ENCODE measurements around the gene HSPB7. TPM values are rescaled to one million over a fixed set of nuclear protein-coding genes. Genes with fewer than 3 reads are reported as not detected.
A peak's percentile ranks its signal among the peaks of the same experiment; 100 is the strongest.
"Not testable (repeated sequence)": the region's sequence is repeated elsewhere in the genome, so short reads cannot be mapped to it uniquely, and the experiment has no call there.

The HSPB7 gene
- total RNA-seq, 1 experiment from 2014 or later, result not detected

DNA sequence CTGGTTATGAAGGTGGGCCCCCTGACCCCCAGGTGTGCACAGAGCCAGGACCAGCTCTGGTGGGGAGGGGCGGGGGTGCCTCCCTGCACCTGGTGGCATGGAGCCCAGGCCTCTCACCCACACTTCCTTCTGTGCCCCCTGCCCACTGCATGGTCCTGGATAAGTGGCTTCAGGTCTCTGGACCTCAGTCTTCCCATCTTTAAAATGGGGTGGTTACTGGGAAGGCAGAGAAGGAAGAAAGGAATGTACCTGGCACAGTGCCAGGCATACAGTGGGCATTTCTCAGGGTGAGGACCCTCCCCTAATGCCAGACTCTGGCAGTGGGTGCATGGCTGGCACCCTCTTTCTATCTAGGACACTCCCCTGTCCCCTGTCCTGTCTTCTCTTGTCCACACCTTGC is 11.4 kb upstream of the HSPB7 start:
- intact Hi-C loops (cut with micrococcal nuclease; ENCODE audit: unreplicated experiment), result no loop called here
- H3K27ac Mint-ChIP-seq (ENCODE audit: unreplicated experiment), result no peak overlapping the region
- DNase-seq, result no peak
- TF ChIP-seq, protein P1, sequence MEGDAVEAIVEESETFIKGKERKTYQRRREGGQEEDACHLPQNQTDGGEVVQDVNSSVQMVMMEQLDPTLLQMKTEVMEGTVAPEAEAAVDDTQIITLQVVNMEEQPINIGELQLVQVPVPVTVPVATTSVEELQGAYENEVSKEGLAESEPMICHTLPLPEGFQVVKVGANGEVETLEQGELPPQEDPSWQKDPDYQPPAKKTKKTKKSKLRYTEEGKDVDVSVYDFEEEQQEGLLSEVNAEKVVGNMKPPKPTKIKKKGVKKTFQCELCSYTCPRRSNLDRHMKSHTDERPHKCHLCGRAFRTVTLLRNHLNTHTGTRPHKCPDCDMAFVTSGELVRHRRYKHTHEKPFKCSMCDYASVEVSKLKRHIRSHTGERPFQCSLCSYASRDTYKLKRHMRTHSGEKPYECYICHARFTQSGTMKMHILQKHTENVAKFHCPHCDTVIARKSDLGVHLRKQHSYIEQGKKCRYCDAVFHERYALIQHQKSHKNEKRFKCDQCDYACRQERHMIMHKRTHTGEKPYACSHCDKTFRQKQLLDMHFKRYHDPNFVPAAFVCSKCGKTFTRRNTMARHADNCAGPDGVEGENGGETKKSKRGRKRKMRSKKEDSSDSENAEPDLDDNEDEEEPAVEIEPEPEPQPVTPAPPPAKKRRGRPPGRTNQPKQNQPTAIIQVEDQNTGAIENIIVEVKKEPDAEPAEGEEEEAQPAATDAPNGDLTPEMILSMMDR (IDR thresholded peaks at IDR 0.05; ENCODE audit: unreplicated experiment), result no peak
- no peaks in the 10 kb centered on the region for H3K4me1 Mint-ChIP-seq (ENCODE audit: low read depth, unreplicated experiment)
- H3K4me3 Mint-ChIP-seq (ENCODE audit: low read depth, unreplicated experiment), result no peak overlapping the region
- H3K9me3 Mint-ChIP-seq (ENCODE audit: low read depth, unreplicated experiment), result no peaks in the 10 kb centered on the region
- no peaks in the 10 kb centered on the region for H3K36me3 Mint-ChIP-seq (ENCODE audit: insufficient read depth, unreplicated experiment)
- BruUV-seq (replicated peaks), result no TSS peak
- H3K27me3 Mint-ChIP-seq (ENCODE audit: unreplicated experiment), result peaks cover 47% of the 10 kb centered on the region
- CTCF ChIA-PET, result no interaction called here

DNA sequence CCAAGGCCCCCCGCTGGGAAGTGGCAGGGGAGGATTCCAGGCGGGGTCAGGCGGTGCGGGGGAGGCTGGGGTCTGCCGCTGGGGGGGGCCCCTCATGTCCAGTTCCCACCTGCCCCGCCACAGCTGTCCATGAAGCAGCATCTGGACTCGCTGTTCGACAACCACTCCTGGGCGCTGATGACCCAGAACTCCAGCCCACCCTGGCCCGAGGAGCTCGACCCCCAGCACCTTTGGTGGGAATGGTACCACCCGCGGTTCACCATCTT is 11.1 kb upstream of the HSPB7 start:
- BruUV-seq (replicated peaks); intact Hi-C loops (cut with micrococcal nuclease; ENCODE audit: unreplicated experiment); CTCF ChIA-PET; H3K9me3 Mint-ChIP-seq (ENCODE audit: low read depth, unreplicated experiment); H3K4me1 Mint-ChIP-seq (ENCODE audit: low read depth, unreplicated experiment); H3K27ac Mint-ChIP-seq (ENCODE audit: unreplicated experiment); H3K4me3 Mint-ChIP-seq (ENCODE audit: low read depth, unreplicated experiment); H3K36me3 Mint-ChIP-seq (ENCODE audit: insufficient read depth, unreplicated experiment); DNase-seq: not testable (repeated sequence)
- peaks cover 51% of the 10 kb centered on the region for H3K27me3 Mint-ChIP-seq (ENCODE audit: unreplicated experiment)

DNA sequence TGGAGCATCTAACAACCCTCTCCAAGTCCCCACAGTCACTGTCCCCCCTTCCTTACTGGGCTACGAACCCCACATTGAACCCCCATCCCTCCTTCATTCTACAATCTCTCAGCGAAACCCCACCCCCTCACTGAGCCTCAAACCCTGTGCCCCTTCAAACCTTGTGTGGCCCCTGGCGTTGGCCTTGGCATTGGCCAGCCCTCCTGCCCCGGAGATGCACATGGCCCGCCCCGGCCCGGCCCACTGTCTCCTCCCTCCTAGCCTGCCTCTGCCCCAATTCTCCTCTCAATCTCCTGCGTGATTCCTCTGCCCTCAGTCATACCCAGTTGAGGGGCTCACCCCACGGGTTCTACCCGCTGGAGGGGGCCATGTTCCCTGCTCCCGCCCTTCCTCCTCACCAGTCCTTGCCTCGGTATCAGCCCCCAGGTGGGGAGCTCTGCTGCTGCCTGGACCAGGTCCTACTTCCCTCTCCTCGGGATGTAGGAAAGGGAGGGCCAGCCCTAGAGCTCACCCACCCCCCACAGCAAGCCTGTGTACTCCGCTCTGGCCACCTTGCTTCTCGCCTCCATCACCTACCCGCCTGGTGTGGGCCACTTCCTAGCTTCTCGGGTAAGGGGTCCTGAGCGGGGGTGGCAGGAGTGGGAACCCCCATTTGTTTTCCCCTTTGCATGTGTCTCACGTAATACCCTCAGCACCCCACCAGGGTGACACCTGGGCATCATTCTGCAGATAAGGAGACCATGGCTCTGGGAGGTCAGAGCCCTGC is 10.6 kb upstream of the HSPB7 start:
- TF ChIP-seq, protein P1 (IDR thresholded peaks at IDR 0.05; ENCODE audit: unreplicated experiment), result no peak
- no peak overlapping the region for H3K4me3 Mint-ChIP-seq (ENCODE audit: low read depth, unreplicated experiment)
- no TSS peak for BruUV-seq (replicated peaks)
- no peaks in the 10 kb centered on the region for H3K4me1 Mint-ChIP-seq (ENCODE audit: low read depth, unreplicated experiment)
- CTCF ChIA-PET, result no interaction called here
- H3K27ac Mint-ChIP-seq (ENCODE audit: unreplicated experiment), result no peak overlapping the region
- H3K9me3 Mint-ChIP-seq (ENCODE audit: low read depth, unreplicated experiment), result no peaks in the 10 kb centered on the region
- intact Hi-C loops (cut with micrococcal nuclease; ENCODE audit: unreplicated experiment), result no loop called here
- DNase-seq, result no peak
- peaks cover 55% of the 10 kb centered on the region for H3K27me3 Mint-ChIP-seq (ENCODE audit: unreplicated experiment)
- no peaks in the 10 kb centered on the region for H3K36me3 Mint-ChIP-seq (ENCODE audit: insufficient read depth, unreplicated experiment)

DNA sequence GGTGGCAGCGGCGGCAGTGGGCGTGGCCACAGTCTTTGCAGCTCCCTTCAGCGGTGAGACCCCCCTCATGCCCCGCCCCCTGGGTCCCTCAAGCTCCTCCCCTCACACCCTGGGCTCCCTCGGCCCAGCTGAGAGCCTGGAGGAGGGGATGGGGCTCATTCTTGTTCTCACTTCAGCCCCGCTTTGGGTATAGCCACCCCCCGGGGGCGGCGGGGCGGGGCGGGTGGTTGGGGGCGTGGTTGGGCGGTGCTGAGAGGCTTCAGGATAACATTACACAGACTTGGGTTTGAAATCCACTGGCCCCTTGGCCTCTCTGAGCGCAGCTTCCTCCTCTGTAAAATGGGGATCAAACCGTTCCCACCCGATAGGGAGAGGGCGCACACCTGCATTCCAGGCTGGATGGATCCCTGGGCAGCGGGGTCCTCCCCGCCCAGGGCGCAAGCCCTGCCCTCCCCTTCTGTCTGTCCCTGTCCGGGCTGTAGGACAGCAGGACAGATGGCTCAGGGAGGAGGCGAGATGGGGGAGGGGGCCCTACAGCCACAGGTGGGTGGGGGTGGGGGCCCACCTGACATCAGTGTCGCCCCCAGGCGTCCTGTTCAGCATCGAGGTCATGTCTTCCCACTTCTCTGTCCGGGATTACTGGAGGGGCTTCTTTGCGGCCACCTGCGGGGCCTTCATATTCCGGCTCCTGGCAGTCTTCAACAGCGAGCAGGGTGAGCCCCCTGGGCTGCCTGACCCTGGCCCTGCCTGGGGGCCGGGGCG is 9.1 kb upstream of the HSPB7 start:
- CTCF ChIA-PET, result no interaction called here
- BruUV-seq (replicated peaks), result no TSS peak
- no peaks in the 10 kb centered on the region for H3K36me3 Mint-ChIP-seq (ENCODE audit: insufficient read depth, unreplicated experiment)
- peak overlapping the region; percentile 47 for H3K4me3 Mint-ChIP-seq (ENCODE audit: low read depth, unreplicated experiment)
- TF ChIP-seq, protein P1 (IDR thresholded peaks at IDR 0.05; ENCODE audit: unreplicated experiment), result no peak
- peaks cover 68% of the 10 kb centered on the region for H3K27me3 Mint-ChIP-seq (ENCODE audit: unreplicated experiment)
- intact Hi-C loops (cut with micrococcal nuclease; ENCODE audit: unreplicated experiment), result no loop called here
- H3K9me3 Mint-ChIP-seq (ENCODE audit: low read depth, unreplicated experiment), result no peaks in the 10 kb centered on the region
- no peak overlapping the region for H3K27ac Mint-ChIP-seq (ENCODE audit: unreplicated experiment)
- DNase-seq, result no peak
- H3K4me1 Mint-ChIP-seq (ENCODE audit: low read depth, unreplicated experiment), result peaks cover 1% of the 10 kb centered on the region

DNA sequence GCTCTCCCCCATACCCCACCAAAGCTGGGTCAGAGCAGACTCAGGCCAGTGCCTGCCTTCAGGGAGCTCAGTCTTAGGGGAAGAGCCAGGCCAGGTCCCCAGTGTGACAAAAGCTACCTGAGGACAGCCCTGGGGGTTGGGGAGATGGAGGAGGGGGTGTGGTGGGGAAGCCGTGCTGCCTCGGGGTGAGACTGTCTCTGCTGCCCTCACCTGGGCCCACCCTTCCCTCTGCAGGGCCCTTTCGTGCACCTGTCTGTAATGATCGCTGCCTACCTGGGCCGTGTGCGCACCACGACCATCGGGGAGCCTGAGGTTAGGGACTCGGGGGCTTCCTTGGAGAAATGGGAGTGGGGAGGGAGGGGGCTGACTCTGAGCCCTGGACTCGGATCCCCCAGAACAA is 8.5 kb upstream of the HSPB7 start:
- H3K27ac Mint-ChIP-seq (ENCODE audit: unreplicated experiment); BruUV-seq (replicated peaks); CTCF ChIA-PET; DNase-seq; H3K36me3 Mint-ChIP-seq (ENCODE audit: insufficient read depth, unreplicated experiment); intact Hi-C loops (cut with micrococcal nuclease; ENCODE audit: unreplicated experiment); H3K4me3 Mint-ChIP-seq (ENCODE audit: low read depth, unreplicated experiment); H3K9me3 Mint-ChIP-seq (ENCODE audit: low read depth, unreplicated experiment); H3K4me1 Mint-ChIP-seq (ENCODE audit: low read depth, unreplicated experiment): not testable (repeated sequence)
- H3K27me3 Mint-ChIP-seq (ENCODE audit: unreplicated experiment), result peaks cover 74% of the 10 kb centered on the region

All from Calu3 (cell line).